H1 (cell line): ENCODE measurements around the gene SH3RF2. TPM values are rescaled to one million over a fixed set of nuclear protein-coding genes. Genes with fewer than 3 reads are reported as not detected.

Experiments
- CTCF ChIA-PET: fragments of 300-600 bp; sonication (Branson Sonifier 250); formaldehyde crosslinking; loops from one replicate; lab custom pipeline; 2021; ENCODE audit not compliant: partially characterized antibody; lab: Charles Lee
- POLR2A ChIA-PET: fragments of 300-600 bp; sonication (Branson Sonifier 250); formaldehyde crosslinking; loops from one replicate; lab custom pipeline; 2021; ENCODE audit warnings: inconsistent platforms; ENCODE audit not compliant: partially characterized antibody; lab: Charles Lee
- DNase-seq, 2 experiments: peaks; one replicate each; pipeline versions ENCODE4 v3.0.0 to v3.0.0-alpha.2; 2010 to 2022; ENCODE audit warnings: low spot score in 2 of 2, low read depth in 1 of 2, mixed read lengths in 1 of 2
- FAIRE-seq: peaks from 2 replicates; lab custom pipeline; 2011; peaks lifted over from hg19 to GRCh38; lab: Jason Lieb, UNC
- H2AFZ ChIP-seq: 2 replicates; pipeline ENCODE4 v1.8.1; 2012; ENCODE audit warnings: low read length, inconsistent platforms
- H2AK5ac ChIP-seq: 2 replicates; pipeline ENCODE4 v1.6.1; 2013; ENCODE audit warnings: low read depth, low read length
- H2BK120ac ChIP-seq: replicated peaks from 2 replicates; pipeline ENCODE3; 2013; ENCODE audit warnings: low read depth, low read length, inconsistent platforms
- H2BK12ac ChIP-seq: 2 replicates; pipeline ENCODE4 v1.6.1; 2013; ENCODE audit warnings: low read depth, low read length
- H2BK15ac ChIP-seq: 2 replicates; pipeline ENCODE4 v1.6.1; 2013; ENCODE audit warnings: low read length
- H2BK20ac ChIP-seq: 2 replicates; pipeline ENCODE4 v1.6.1; 2013; ENCODE audit warnings: low read length
- H2BK5ac ChIP-seq: 2 replicates; pipeline ENCODE4 v1.6.1; 2013; ENCODE audit warnings: low read depth, low read length
- H3K14ac ChIP-seq: 2 replicates; pipeline ENCODE4 v1.6.1; 2013; ENCODE audit warnings: inconsistent platforms; ENCODE audit not compliant: insufficient read length
- H3K18ac ChIP-seq: 2 replicates; pipeline ENCODE4 v1.6.1; 2013; ENCODE audit warnings: low read length; ENCODE audit errors: extremely low read depth
- H3K23ac ChIP-seq: 2 replicates; pipeline ENCODE4 v1.6.1; 2013; ENCODE audit warnings: inconsistent platforms; ENCODE audit not compliant: insufficient read length
- H3K23me2 ChIP-seq: 2 replicates; pipeline ENCODE4 v1.6.1; 2013; ENCODE audit warnings: low read depth, low read length
- H3K27ac ChIP-seq: 2 replicates; pipeline ENCODE4 v1.6.1; 2011; ENCODE audit warnings: low read depth, low read length, inconsistent platforms
- H3K27me3 ChIP-seq, 4 experiments: replicated peaks in 1 of 4; 1 replicate in 1 of 4; 2 replicates in 3 of 4; pipeline versions ENCODE4 v1.6.1 to v1.8.1; 2011 to 2013; ENCODE audit warnings: low read length in 3 of 4, mild to moderate bottlenecking in 3 of 4, inconsistent platforms in 2 of 4, mixed read lengths in 2 of 4, moderate library complexity in 1 of 4; ENCODE audit not compliant: control insufficient read depth in 3 of 4, insufficient read depth in 3 of 4; ENCODE audit errors: extremely low read depth in 1 of 4
- H3K36me3 ChIP-seq, 4 experiments: 2 replicates each; pipeline versions ENCODE4 v1.6.1 to v1.8.1; 2011 to 2013; ENCODE audit warnings: mild to moderate bottlenecking in 4 of 4, low read length in 3 of 4, moderate library complexity in 2 of 4, control low read depth in 1 of 4, inconsistent platforms in 1 of 4; ENCODE audit not compliant: insufficient read depth in 4 of 4, control insufficient read depth in 2 of 4
- H3K4ac ChIP-seq: replicated peaks from 2 replicates; pipeline ENCODE3; 2013; ENCODE audit warnings: low read length, low read depth, mixed read lengths, inconsistent platforms; ENCODE audit not compliant: insufficient read length
- H3K4me1 ChIP-seq, 4 experiments: replicated peaks in 1 of 4; 1 replicate in 1 of 4; 2 replicates in 3 of 4; pipeline versions ENCODE4 v1.6.1 to v1.8.1; 2011 to 2013; ENCODE audit warnings: low read length in 3 of 4, inconsistent platforms in 2 of 4, mixed read lengths in 1 of 4; ENCODE audit not compliant: insufficient read depth in 4 of 4, control insufficient read depth in 3 of 4
- H3K4me2 ChIP-seq, 2 experiments: 2 replicates each; pipeline versions ENCODE4 v1.6.1 to v1.8.1; 2011 to 2013; ENCODE audit warnings: low read depth in 2 of 2, low read length in 2 of 2, control low read depth in 1 of 2, inconsistent platforms in 1 of 2, mild to moderate bottlenecking in 1 of 2; ENCODE audit not compliant: insufficient read depth in 1 of 2
- H3K4me3 ChIP-seq, 4 experiments: fragments of 200-600, 300-600 bp in 1 of 4; sonication (generic), shearing (Covaris generic), sonication (Bioruptor Twin) in 1 of 4; 2 replicates each; pipeline versions ENCODE4 v1.5.1 to v1.8.1; 2011 to 2016; ENCODE audit warnings: low read length in 4 of 4, low read depth in 3 of 4, control low read depth in 2 of 4, inconsistent platforms in 2 of 4, mild to moderate bottlenecking in 2 of 4, mixed read lengths in 1 of 4, moderate library complexity in 1 of 4; ENCODE audit not compliant: insufficient read depth in 2 of 4; ENCODE audit errors: extremely low read depth in 1 of 4
- H3K56ac ChIP-seq: replicated peaks from 2 replicates; pipeline ENCODE3; 2013; ENCODE audit warnings: low read depth, mild to moderate bottlenecking, mixed read lengths, low read length, inconsistent platforms; ENCODE audit not compliant: insufficient read length
- H3K79me1 ChIP-seq: 2 replicates; pipeline ENCODE4 v1.6.1; 2013; ENCODE audit warnings: low read depth, low read length, control low read depth
- H3K79me2 ChIP-seq, 2 experiments: 2 replicates each; pipeline versions ENCODE4 v1.6.1 to v1.8.1; 2012 to 2013; ENCODE audit warnings: low read length in 2 of 2, mild to moderate bottlenecking in 2 of 2, inconsistent platforms in 1 of 2; ENCODE audit not compliant: insufficient read depth in 2 of 2, control insufficient read depth in 1 of 2
- H3K9ac ChIP-seq, 4 experiments: replicated peaks in 1 of 4; 1 replicate in 1 of 4; 2 replicates in 3 of 4; pipeline versions ENCODE4 v1.6.1 to v1.8.1; 2011 to 2013; ENCODE audit warnings: low read depth in 3 of 4, low read length in 3 of 4, control low read depth in 2 of 4, mild to moderate bottlenecking in 2 of 4, moderate library complexity in 2 of 4, inconsistent platforms in 1 of 4; ENCODE audit errors: extremely low read depth in 1 of 4
- H3K9me3 ChIP-seq, 2 experiments: 2 replicates each; pipeline versions ENCODE4 v1.6.1 to v1.8.1; 2012 to 2013; ENCODE audit warnings: mild to moderate bottlenecking in 2 of 2, moderate library complexity in 2 of 2, control low read depth in 1 of 2, inconsistent platforms in 1 of 2, low read depth in 1 of 2, low read length in 1 of 2, mixed read lengths in 1 of 2; ENCODE audit not compliant: insufficient read depth in 2 of 2
- H4K20me1 ChIP-seq, 2 experiments: replicated peaks in 1 of 2; 2 replicates each; pipeline versions ENCODE3 to v1.8.1; 2011 to 2013; ENCODE audit warnings: inconsistent platforms in 2 of 2, low read length in 2 of 2, mild to moderate bottlenecking in 1 of 2; ENCODE audit not compliant: insufficient read depth in 2 of 2, control insufficient read depth in 1 of 2
- H4K5ac ChIP-seq: 2 replicates; pipeline ENCODE4 v1.6.1; 2013; ENCODE audit warnings: low read length, low read depth, mixed read lengths, inconsistent platforms; ENCODE audit not compliant: insufficient read length
- H4K8ac ChIP-seq: 2 replicates; pipeline ENCODE4 v1.8.0; 2013; ENCODE audit warnings: mild to moderate bottlenecking, moderate library complexity, low read length, inconsistent platforms; ENCODE audit not compliant: insufficient read depth; ENCODE audit errors: extremely low read depth
- H4K91ac ChIP-seq: replicated peaks from 2 replicates; pipeline ENCODE3; 2013; ENCODE audit warnings: low read length, mixed read lengths, inconsistent platforms; ENCODE audit not compliant: insufficient read length
- CBX8 ChIP-seq: fragments of 300-800, 300-1000 bp; sonication (generic); IDR thresholded peaks from 2 replicates; pipeline ENCODE4 v1.7.1; 2016; ENCODE audit warnings: low read depth, low read length, borderline replicate concordance
- EGR1 ChIP-seq: IDR thresholded peaks from 2 replicates; pipeline ENCODE4 v1.6.1; 2011; ENCODE audit warnings: low read depth, low read length, borderline replicate concordance
- HDAC2 ChIP-seq, 2 experiments: fragments of 300-600 bp in 1 of 2; sonication (generic) in 1 of 2; IDR thresholded peaks; 2 replicates each; pipeline ENCODE4 v1.6.1; 2011 to 2012; ENCODE audit warnings: low read depth in 2 of 2, low read length in 2 of 2, mild to moderate bottlenecking in 2 of 2, moderate library complexity in 2 of 2, borderline replicate concordance in 1 of 2, inconsistent platforms in 1 of 2
- JUND ChIP-seq: IDR thresholded peaks from 2 replicates; pipeline ENCODE4 v1.6.1; 2011; ENCODE audit warnings: mild to moderate bottlenecking, improper control_type of control experiment, low read length
- MAFK ChIP-seq: IDR thresholded peaks from 2 replicates; pipeline ENCODE4 v1.6.1; 2012; ENCODE audit warnings: low read depth, mild to moderate bottlenecking, improper control_type of control experiment, low read length
- RAD21 ChIP-seq, 2 experiments: IDR thresholded peaks in 1 of 2; conservative IDR thresholded peaks in 1 of 2; 2 replicates each; pipeline ENCODE4 v1.6.1; 2011; ENCODE audit warnings: low read depth in 2 of 2, low read length in 2 of 2, improper control_type of control experiment in 1 of 2, inconsistent platforms in 1 of 2, mild to moderate bottlenecking in 1 of 2, moderate library complexity in 1 of 2
- SAP30 ChIP-seq: fragments of 300-600 bp; sonication (generic); IDR thresholded peaks from 2 replicates; pipeline ENCODE4 v1.7.1; 2012; ENCODE audit warnings: low read length, moderate library complexity, mild to moderate bottlenecking, inconsistent platforms; ENCODE audit not compliant: insufficient read depth, insufficient replicate concordance
- SIN3A ChIP-seq, 2 experiments: IDR thresholded peaks in 1 of 2; conservative IDR thresholded peaks in 1 of 2; 2 replicates each; pipeline ENCODE4 v1.6.1; 2011 to 2012; ENCODE audit warnings: low read length in 2 of 2, improper control_type of control experiment in 1 of 2, low read depth in 1 of 2, mild to moderate bottlenecking in 1 of 2
- TCF12 ChIP-seq: IDR thresholded peaks from 2 replicates; pipeline ENCODE4 v1.6.1; 2011; ENCODE audit warnings: low read depth, mild to moderate bottlenecking, low read length
- USF2 ChIP-seq: IDR thresholded peaks from 2 replicates; pipeline ENCODE4 v1.6.1; 2011; ENCODE audit warnings: low read length, improper control_type of control experiment
- YY1 ChIP-seq: IDR thresholded peaks from 2 replicates; pipeline ENCODE4 v1.6.1; 2011; ENCODE audit warnings: low read depth, mild to moderate bottlenecking, low read length
- WGBS, 2 experiments: shearing (Covaris generic) in 1 of 2; methylation state at CpG; one replicate each; pipeline versions ENCODE4 v1.1.6 to v1.1.7; 2013 to 2015; ENCODE audit warnings: low lambda C conversion rate in 2 of 2, mixed read lengths in 2 of 2, inconsistent platforms in 1 of 2, low coverage in 1 of 2, missing lambda C conversion rate in 1 of 2; ENCODE audit not compliant: insufficient replicate concordance in 2 of 2, insufficient coverage in 1 of 2, insufficient read length in 1 of 2; ENCODE audit errors: extremely low coverage in 1 of 2, missing lambda C conversion rate in 1 of 2; 5-methylcytosine and 5-hydroxymethylcytosine counted together
- polyA plus RNA-seq, 7 experiments: library from polyadenylated mRNA; depleted of rRNA in 3 of 7; stranded (reverse) in 5 of 7; unstranded in 2 of 7; fragments of >200 nt in 5 of 7; fragments of 200-250 nt in 2 of 7; gene quantifications; 1 replicate in 5 of 7; 2 replicates in 1 of 7; 4 replicates in 1 of 7; pipeline versions ENCODE4 v1.2.1 to v1.2.3, GENCODE V29; 2011 to 2013; ENCODE audit warnings: missing spikeins in 2 of 7, mixed read lengths in 2 of 7
- total RNA-seq: library from RNA; stranded (reverse); fragmentation: NEBNext Ultra II Directional; extraction: Animal tissue kit (Norgen Biotek cat#: 25700); gene quantifications from 2 replicates; pipeline ENCODE4 v1.2.1, GENCODE V29; 2021

SH3RF2 gene
- total and polyA plus RNA-seq, 2 of the 8 experiments (the other 6 are each of a cell fraction or from before 2014, with no cell fraction given) = 0.80 to 0.95 TPM

GRCh38 chr5:145922059-145922458 lies 14.3 kb upstream of the SH3RF2 start:
- no peaks in the 10 kb centered on the region for H4K20me1 ChIP-seq
- no peak overlapping the region for H3K23ac ChIP-seq
- no peak overlapping the region for H3K27ac ChIP-seq
- ChIA-PET CTCF (interaction anchor here (0.6 to 1.9 kb wide), 6 partner anchors 10 to 119 kb away, joined by 3 to 6 read pairs (median 4); no protein-coding TSS in a partner anchor), POLR2A (no interaction called here)
- FAIRE-seq (no peak), DNase-seq (no peak)
- no peaks in the 10 kb centered on the region for H3K27me3 ChIP-seq
- H3K23me2 ChIP-seq = no peaks in the 10 kb centered on the region
- H2BK15ac ChIP-seq = no peak overlapping the region
- no peak overlapping the region for H3K4ac ChIP-seq
- H3K36me3 ChIP-seq = no peaks in the 10 kb centered on the region
- H4K5ac ChIP-seq = no peak overlapping the region
- H3K79me1 ChIP-seq = no peaks in the 10 kb centered on the region
- no peak overlapping the region for H2BK5ac ChIP-seq
- H2BK12ac ChIP-seq = no peak overlapping the region; the same call in 1 of the 2 replicates
- no peak overlapping the region for H3K4me3 ChIP-seq
- no peak overlapping the region for H3K4me2 ChIP-seq
- no peak overlapping the region for H2AK5ac ChIP-seq
- H2BK20ac ChIP-seq = no peak overlapping the region
- peaks cover 0 to 4% (median 4%) of the 10 kb centered on the region in 4 experiments; a peak in 4 of 7 replicates for H3K4me1 ChIP-seq
- no peak overlapping the region for H3K56ac ChIP-seq
- no peak overlapping the region for H2AFZ ChIP-seq
- no peak overlapping the region for H2BK120ac ChIP-seq
- H4K8ac ChIP-seq = no peak overlapping the region
- H4K91ac ChIP-seq = no peak overlapping the region
- 76% methylated on average over 2 of the region's 2 CpGs; no CpG with 5 or more reads in 1 of the 2 experiments for WGBS, 2 experiments
- H3K9me3 ChIP-seq = no peaks in the 10 kb centered on the region
- H3K14ac ChIP-seq = no peak overlapping the region
- 0 out of 7 replicates have a peak overlapping the region, but pooled peaks of 1 of the 4 experiments have one; percentile 19 for H3K9ac ChIP-seq
- H3K79me2 ChIP-seq = no peaks in the 10 kb centered on the region
- H3K18ac ChIP-seq = no peak overlapping the region
- TF ChIP-seq JUND (no peak), HDAC2 (IDR thresholded peaks at IDR 0.05; ENCODE audit: borderline replicate concordance in 1 of 2, low read depth in 2 of 2, low read length in 2 of 2) (no peak), RAD21 (IDR thresholded peaks at IDR 0.05 in 1 of 2, conservative IDR thresholded peaks at IDR 0.05 in 1 of 2; ENCODE audit: low read depth in 2 of 2, low read length in 2 of 2) (no peak), MAFK (no peak), SAP30 (no peak), TCF12 (no peak), SIN3A (conservative IDR thresholded peaks at IDR 0.05 in 1 of 2, IDR thresholded peaks at IDR 0.05 in 1 of 2; ENCODE audit: low read depth in 1 of 2, low read length in 2 of 2) (no peak), USF2 (no peak), YY1 (no peak), EGR1 (no peak), CBX8 (no peak)
- TF ChIP-seq, all 59 proteins: peak for 0
